ENCODE results near the gene CYP2C9.
"Not testable (repeated sequence)": the region's sequence is repeated elsewhere in the genome, so short reads cannot be mapped to it uniquely, and the experiment has no call there.

Gene CYP2C9

DNA sequence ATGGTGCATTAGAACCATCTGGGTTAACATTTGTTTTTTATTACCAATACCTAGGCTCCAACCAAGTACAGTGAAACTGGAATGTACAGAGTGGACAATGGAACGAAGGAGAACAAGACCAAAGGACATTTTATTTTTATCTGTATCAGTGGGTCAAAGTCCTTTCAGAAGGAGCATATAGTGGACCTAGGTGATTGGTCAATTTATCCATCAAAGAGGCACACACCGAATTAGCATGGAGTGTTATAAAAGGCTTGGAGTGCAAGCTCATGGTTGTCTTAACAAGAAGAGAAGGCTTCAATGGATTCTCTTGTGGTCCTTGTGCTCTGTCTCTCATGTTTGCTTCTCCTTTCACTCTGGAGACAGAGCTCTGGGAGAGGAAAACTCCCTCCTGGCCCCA lies at the start of gene CYP2C9:
TSS of gene CYP2C9 (plus strand) at position 276 of the 400 bp plus-strand sequence. CDS start at position 301, 25 bp downstream.
- no peak for DNase-seq (ENCODE audit: low spot score)

DNA sequence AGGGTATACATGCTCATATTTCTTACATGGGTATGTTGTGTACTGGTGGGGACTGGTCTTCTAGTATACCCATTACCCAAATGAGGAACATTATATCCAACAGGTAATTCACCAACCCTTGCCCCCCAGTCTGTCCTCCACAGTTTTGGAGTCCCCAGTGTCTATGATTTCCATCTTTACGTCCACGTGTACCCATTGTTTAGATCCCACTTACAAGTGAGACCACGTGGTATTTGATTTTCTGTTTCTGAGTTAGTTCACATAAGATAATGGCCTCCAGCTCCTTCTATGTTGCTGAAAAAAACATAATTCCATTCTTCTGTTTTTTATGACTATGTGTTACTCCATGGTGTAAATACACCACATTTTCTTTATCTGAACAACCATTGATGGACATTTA lies 49.3 kb upstream of the CYP2C9 start:
- DNase-seq (ENCODE audit: low spot score) = no peak

DNA sequence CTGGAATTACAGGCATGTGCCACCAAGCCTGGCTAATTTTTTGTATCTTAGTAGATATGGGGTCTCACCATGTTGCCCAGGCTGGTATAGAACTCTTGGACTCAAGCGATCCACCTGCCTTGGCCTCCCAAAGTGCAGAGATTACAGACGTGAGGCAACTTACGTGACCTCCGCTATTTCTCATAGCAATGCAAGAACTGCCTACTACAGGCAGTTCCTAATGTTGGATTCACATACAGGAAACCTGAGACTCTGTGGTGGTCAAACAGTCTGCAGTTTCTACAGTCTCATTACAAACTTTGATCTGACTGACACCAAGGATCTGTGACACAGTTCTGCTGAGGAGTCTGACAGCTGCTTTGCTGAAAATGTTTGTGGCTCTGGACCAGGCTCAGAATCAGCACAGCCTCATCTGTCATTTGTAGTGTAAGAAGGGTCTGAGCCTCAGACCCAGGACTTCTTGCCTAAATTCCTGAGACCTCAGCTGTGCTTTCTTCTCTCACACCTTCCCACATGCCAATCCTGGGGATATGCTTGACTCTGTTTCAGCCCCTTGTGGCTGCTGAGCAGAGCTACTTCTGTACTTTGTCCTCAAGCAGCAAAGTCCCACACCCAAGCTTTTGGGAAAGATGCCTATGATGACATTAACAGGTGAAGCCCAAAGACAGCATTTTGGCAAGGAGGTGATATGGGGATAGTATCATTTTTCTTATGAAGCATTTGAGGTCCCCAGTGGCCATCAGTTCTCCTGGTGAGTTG lies 48.0 kb upstream of the CYP2C9 start:
- no peak for DNase-seq (ENCODE audit: low spot score)

DNA sequence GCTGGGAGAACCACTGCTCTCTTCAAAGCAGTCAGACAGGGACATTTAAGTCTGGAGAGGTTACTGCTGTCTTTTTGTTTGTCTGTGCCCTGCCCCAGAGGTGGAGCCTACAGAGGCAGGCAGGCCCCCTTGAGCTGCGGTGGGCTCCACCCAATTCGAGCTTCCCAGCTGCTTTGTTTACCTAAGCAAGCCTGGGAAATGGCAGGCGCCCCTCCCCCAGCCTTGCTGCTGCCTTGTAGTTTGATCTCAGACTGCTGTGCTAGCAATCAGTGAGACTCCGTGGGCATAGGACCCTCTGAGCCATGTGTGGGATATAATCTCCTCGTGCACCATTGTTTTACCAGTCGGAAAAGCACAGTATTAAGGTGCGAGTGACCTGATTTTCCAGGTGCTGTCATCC lies 40.0 kb upstream of the CYP2C9 start:
- not testable (repeated sequence) for DNase-seq (ENCODE audit: low spot score)

DNA sequence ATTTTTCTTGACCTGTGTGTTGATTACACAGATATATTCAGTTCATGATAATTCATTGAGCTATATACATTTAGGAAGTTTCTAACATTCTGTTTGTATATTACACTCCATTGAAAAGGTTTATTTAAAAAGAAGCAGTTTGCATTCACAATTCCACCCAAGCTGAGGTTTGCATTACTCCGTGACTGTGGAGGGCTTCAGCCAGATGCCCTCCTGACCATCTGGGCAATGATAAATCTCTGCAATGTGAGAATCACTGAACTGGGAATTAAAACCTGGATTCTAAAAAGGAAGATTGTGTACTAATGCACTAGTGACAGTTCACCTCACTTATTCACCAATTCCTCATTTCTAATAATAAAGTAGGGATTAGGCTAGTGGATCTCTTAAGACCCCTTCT lies 36.4 kb upstream of the CYP2C9 start:
- no peak for DNase-seq (ENCODE audit: low spot score)

DNA sequence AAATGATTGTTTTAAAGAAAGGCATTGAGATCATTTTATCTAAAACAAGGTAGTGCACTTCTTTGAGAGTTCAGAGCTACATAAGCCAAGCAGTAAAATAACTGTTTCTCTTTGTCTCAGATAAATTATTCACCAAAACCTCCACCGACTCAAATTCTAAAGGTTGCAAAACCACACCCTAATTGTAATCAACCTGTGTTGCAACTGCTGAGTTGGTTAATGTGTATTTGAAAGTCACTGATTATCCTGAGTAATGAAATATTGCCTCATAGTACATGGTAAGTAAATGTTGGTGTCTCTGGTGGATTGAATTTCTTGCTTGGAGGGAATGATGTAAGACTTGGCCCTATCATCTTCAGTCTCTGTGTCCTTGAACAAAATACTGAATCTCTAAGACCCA lies 35.9 kb upstream of the CYP2C9 start:
- DNase-seq (ENCODE audit: low spot score) = no peak

DNA sequence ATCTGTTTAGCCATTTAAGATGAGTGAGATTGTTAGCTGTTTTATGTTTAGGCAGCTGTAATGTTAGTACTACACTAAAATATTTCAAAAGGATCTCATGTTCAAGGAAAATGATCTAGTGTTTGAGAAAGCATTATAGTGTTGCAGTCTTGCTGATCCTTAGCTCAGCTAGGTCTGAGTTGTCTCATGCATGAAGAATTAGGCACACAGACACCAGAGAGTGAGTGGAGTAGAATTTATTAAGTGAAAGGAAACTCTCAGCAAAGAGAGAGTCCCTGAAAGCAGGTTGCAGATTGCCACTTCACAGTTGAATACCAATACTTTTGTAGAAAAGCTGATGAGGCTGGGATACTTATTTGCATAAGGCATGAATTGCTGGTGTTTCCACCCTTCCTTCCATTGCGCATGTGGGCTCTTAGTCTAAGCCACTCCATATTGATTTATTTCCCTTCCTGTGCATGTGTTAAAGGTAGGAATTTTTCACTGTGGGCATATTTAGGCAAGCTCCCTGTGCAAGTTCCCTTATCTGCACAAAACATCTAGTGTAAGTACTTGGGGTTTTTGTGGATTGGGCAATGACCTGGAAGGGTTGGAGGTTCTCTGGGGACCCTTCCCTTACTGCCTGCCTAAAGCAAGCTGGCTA lies 33.8 kb upstream of the CYP2C9 start:
- not testable (repeated sequence) for DNase-seq (ENCODE audit: low spot score)

DNA sequence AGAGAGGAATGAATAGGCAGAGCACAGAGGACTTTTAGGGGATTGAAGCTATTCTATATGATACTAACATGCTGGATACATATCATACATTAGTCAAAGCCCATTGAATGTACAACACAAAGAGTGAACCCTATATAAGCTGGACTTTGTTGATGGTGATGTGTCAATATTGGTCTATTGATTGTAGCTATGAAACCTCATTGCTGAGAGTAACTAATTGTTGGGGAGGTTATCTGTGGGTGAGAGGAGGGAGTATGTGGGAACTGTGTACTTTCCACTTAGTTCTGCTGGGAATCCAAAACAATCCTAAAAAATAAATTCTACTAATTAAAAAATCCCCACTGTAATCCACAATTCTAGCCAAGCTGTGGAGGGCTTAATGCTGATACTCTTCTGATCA lies 22.0 kb upstream of the CYP2C9 start:
- no peak for DNase-seq (ENCODE audit: low spot score)

DNA sequence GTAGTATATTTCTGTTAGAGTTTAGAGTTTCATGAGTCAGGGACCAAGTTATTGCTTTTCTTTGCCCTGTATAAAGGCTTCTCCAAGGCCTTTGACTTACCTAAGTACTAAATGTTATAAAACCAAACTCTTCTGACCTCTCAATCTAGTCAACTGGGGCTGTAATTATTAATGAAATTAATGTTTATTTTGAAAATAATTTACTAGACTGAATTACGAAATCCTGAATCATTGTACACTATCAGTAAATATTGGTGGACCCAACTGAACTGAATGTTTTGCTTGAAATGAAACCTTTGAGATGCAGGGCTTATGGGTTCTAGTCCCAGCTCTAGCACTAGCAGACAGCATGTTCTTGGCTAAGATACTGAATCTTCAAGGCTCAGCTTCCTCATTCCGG lies 1.7 kb upstream of the CYP2C9 start:
- no peak for DNase-seq (ENCODE audit: low spot score)

DNA sequence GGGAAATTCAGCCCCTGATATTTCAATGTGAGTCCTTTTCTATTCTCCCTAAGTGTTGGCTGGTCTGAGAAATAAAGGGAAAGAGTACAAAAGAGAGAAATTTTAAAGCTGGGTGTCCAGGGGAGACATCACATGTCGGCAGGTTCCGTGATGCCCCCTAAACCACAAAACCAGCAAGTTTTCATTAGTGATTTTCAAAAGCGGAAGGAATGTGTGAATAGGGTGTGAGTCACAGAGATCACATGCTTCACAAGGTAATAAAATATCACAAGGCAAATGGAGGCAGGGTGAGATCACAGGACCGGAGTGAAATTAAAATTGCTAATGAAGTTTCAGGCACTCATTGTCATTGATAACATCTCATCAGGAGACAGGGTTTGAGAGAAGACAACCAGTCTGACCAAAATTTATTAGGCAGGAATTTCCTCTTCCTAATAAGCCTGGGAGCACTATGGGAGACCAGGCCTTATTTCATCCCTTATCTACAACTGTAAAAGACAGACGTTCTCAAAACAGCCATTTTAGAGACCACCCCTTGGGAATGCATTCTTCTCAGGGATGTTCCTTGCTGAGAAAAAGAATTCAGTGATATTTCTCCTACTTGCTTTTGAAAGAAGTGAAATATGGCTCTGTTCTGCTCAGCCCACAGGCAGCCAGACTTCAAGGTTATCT lies 5.1 kb downstream of the CYP2C9 start:
- not testable (repeated sequence) for DNase-seq (ENCODE audit: low spot score)

DNA sequence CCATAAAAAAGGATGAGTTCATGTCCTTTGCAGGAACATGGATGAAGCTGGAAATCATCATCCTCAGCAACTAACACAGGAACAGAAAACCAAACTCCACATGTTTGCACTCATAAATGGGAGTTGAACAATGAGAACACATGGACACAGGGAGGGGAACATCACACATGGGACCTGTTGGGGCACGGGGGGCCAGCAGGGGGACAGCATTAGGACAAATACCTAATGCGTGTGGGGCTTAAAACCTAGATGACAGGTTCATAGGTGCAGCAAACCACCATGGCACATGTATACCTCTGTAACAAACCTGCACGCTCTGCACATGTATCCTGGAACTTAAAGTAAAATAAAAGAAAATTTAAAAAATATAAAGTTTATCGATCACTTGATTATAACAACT lies 7.7 kb downstream of the CYP2C9 start:
- DNase-seq (ENCODE audit: low spot score) = not testable (repeated sequence)

DNA sequence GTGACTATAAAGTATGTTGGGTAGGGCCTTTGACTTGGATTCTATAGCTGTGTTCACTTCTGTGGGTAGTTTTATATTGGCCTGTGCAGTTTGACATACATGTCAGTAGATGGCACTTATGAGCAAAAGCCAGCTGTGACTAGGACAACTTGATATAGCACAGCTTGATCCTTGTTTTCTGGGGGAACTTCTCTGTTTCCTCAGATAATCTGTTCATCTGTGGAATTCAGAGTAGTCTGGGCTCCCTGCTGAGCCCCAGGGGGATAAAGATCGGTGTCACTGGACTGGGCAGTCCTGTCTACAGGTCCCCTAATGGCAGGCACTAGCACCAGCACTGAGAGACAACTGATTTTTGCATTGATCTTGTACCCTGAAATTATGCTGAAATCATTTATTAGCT lies 25.4 kb downstream of the CYP2C9 start:
- no peak for DNase-seq (ENCODE audit: low spot score)

DNA sequence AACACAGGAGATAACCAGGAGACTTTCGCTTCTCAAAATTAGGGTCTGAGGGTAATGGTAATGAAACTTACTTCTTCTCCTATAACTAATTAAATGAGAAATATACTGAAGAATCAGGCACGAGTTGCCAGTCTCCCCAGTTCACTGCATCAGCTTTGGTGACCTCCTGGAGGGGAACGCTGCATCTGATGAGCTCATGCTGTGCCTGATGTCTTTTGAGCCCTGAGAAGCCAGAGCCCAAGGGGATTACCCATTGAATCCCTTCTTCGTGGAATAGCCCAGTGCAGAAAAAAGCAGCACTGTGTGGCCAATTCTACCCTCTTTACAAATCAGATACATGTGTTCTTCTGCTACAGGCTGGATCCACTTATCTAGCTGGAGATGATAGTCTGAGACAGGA lies 45.1 kb downstream of the CYP2C9 start:
- DNase-seq (ENCODE audit: low spot score) = no peak

DNA sequence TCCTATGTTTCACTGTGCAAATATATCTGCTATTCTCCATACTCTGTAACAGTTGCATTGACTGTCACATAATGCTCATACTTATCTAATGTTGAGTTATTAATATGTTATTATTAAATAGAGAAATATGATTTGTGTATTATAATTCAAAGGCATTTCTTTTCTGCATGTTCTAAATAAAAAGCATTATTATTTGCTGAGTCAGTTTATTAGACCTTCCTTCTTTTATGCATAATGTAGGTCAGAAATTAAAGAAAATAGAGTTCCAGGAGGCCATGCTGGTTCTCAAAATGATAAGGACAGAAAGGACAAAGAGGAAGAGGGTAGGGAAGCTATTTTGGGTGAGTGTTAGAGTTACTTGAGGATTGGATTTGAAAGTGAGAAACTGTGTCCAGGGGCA lies 50.7 kb downstream of the CYP2C9 start:
- no peak for DNase-seq (ENCODE audit: low spot score)

DNA sequence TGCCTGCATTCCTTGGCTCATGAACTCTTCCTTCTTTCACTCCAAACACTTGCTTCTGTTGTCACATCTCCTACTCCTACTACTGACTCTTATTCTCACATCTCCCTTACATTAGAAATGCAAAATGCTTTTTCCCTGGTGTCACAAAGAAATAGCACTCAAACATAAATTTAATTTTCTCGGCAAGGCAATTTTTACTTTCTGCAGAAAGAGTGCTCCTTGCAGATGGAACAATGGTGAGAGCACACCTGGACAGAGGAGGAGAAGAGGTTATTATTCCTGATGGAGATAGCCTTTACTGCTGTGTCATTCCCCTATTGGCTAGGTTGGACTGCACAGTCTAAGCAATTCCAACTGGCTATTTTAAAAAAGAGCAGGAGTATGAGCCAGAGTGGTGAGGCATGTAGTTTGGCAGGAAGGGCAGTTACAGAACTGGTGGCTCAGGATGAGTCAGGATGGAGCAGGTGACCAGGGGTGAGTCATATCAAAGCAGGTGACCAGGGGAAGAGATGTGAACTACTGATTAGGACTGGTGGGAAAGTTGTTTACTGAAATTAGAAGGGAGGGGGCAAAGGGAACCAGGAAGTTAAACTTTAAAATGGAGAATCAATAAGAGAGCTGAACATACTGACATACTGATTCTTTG lies 52.9 kb downstream of the CYP2C9 start:
- DNase-seq (ENCODE audit: low spot score) = no peak

DNA sequence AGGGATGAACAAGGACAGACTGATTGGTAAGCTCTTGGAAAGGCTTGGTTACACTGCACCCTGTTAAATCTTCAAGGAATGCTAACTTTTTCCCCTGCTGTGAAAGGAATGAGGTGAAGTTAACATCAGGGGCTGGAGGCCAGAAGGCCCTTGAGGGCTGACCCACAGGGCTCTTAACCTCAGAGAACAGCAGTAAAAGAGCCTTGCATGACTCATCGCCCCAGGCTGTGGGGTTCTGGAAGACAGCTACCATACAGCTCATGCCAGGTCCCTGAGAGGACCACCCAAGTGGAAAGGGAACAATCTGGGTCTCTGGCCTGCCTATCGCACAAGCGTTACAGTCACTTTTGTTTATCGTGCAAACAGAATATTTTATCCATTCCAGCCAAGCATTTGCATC lies 54.4 kb downstream of the CYP2C9 start:
- no peak for DNase-seq (ENCODE audit: low spot score)

DNA sequence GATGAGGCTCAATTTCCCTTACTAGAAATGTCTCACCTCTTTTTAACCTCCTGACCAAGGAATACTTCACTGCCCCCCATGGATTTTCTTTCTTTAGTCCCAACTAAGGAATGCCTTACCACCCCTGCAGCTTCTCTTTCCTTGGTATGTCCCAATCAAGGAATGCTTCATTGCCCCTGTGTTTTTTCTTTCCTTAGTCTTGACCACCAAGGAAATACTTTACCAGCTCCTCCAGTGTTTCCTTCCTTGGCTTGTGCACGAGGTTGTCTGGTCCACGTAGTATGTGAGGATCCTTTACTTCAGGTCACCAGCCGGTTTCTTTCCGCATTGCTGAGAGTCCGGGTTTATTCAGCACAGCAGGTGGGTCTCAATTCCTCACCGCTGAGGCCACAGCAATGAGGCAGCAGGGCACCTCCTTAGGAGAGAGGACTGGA lies 59.3 kb downstream of the CYP2C9 start:
- DNase-seq (ENCODE audit: low spot score) = no peak

DNA sequence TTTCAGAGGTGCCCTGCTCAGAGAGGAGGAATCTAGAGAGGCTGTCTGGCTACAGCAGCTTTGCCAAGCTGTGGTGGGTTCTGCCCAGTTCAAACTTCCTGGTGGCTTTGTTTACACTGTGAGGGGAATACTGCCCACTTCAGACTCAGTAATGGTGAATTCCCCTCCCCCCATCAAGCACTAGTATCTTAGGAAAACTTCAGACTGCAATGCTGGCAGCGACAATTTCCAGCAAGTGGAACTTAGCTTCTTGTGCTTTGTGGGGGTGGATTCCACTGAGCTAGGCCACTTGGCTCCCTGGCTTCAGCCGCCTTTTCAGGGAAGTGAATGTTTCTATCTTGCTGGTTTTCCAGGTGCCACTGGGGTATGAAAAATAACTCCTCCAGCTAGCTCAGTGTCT lies 88.0 kb downstream of the CYP2C9 start:
- DNase-seq (ENCODE audit: low spot score) = no peak

DNA sequence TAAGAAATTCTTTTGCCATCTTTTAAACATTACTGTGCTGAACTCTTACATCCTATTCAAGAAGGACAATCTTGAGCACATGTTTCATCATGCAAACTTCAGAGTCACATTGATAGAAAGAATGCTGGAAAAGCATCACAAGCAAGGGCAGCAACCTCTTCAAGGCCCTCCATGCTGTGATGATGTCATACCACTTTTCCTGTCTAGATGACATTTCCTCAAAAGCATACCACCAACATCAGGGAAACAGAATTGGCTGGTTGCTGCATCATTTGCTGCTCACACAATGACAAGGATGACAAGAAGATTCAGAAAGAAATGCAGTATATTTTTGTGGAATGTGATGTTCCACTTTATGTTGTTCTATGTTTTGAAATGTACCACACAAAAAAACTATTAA lies 93.2 kb downstream of the CYP2C9 start:
- no peak for DNase-seq (ENCODE audit: low spot score)

DNA sequence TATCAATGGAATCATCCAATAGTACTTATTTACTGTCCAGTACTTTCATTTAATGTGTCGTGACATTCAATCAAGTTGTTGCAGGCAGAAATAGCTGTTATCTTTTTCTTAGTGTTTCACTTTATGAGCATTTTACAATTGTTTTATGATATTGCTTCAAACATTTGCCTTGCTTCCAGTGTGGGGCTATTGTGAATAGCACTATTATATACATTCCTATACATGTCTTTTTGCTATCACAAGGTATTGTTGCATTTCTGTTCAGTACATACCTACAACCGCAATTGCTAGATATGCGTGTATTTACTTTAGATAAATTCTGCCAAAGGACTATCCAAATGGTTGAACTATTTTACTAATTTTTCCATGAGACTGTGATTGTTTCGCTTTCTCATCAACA lies 95.9 kb downstream of the CYP2C9 start:
- no peak for DNase-seq (ENCODE audit: low spot score)

DNA sequence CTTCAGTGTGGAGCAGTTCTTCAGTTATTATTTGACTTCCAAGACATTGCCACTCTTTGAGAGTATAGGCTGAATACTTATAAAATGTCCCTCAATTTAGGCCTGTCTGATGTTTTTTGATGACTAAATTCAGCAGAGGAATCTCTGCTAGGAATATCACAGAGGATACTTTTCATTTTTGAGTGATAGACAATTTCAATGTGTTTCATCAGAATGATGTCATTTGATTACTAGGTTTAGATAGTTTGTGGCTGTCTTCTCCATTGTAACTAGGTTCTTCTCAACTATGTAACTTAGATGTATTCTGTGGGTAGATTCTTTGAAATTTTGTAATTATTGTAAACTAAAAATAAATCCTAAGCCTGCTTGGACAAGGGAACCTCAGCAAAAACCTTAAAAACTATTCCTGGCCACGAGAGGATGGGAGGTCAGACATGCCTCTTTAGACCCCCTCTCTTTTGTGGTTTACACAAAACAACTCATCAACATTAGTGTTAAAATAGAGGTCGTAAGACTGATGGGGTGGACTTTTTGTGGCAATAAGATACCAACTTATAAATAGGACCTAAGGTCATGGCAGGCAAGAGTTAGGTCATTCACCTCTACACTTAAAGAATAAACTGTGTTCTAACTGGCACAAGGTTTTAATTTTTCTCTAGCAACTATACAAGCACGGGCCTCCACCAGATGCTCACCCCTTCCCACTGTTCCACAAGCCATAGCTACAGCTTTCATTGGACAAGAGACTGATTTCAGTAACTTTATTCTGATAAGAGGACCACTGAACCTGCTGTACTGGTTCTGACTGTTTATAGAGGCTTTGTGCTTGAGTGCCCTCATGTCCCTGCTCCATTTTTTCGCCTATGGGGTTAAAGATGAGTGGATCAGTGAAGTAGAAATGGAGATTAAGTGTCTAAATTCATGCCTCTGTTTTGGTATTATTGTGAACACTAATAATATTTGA lies 97.2 kb downstream of the CYP2C9 start:
- no peak for DNase-seq (ENCODE audit: low spot score)

DNA sequence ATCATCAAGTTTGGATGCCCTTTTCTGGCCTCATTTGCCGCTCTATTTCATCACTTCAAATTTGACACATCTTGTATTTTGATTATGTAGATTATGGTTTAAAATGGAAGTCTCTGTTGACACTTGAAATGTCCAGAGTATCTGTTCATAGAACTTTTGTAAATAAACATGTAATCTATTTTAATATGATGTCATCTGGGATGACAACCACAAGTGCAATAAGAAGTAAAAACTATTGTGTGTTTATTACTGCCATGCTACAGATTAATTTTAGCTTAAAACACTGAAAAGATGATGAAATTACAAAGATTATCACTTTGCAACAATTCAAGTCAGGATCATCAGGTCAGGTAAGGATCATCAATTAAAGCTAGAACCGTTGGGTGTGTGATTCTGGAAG lies 100.8 kb downstream of the CYP2C9 start:
- no peak for DNase-seq (ENCODE audit: low spot score)

Measured in AG08396 (cell line).